GM23338 (cell line): ENCODE data around the gene TCEA2. TPM values are rescaled to one million over a fixed set of nuclear protein-coding genes. Genes with fewer than 3 reads are reported as not detected.

Source experiments
- ATAC-seq: fragments of 200-7000 bp; cut with Tn5 transposase; 3 replicates; pipeline ENCODE4 v1.9.1; 2020
- DNase-seq: peaks from one replicate; pipeline ENCODE4 v3.0.0-alpha.2; 2015; ENCODE audit warnings: low spot score
- H2AFZ ChIP-seq: fragments of 200-600 bp; sonication (generic); 2 replicates; pipeline ENCODE4 v1.8.0; 2016; ENCODE audit warnings: antibody characterized with exemption, mild to moderate bottlenecking, moderate library complexity
- H3F3A ChIP-seq: fragments of 200-600 bp; sonication (generic); replicated peaks from 2 replicates; pipeline ENCODE4 v1.8.0; 2017; ENCODE audit warnings: antibody characterized with exemption, mixed run types, low read depth
- H3K27ac ChIP-seq: fragments of 200-600 bp; sonication (generic); 2 replicates; pipeline ENCODE4 v1.6.1; 2016; ENCODE audit warnings: low read depth
- H3K27me3 ChIP-seq: fragments of 200-600 bp; sonication (generic); 2 replicates; pipeline ENCODE4 v1.8.0; 2016; ENCODE audit warnings: mild to moderate bottlenecking, mixed run types, moderate library complexity; ENCODE audit not compliant: insufficient read depth
- H3K36me3 ChIP-seq: fragments of 200-600 bp; sonication (generic); 2 replicates; pipeline ENCODE4 v1.8.0; 2016; ENCODE audit warnings: mild to moderate bottlenecking; ENCODE audit not compliant: insufficient read depth
- H3K4me1 ChIP-seq: fragments of 200-600 bp; sonication (generic); 2 replicates; pipeline ENCODE4 v1.8.0; 2016; ENCODE audit warnings: mild to moderate bottlenecking, moderate library complexity; ENCODE audit not compliant: insufficient read depth
- H3K4me2 ChIP-seq: fragments of 200-600 bp; sonication (generic); 2 replicates; pipeline ENCODE4 v1.7.1; 2017; ENCODE audit warnings: mixed run types
- H3K4me3 ChIP-seq: fragments of 200-600 bp; sonication (generic); 2 replicates; pipeline ENCODE4 v1.6.1; 2016; ENCODE audit warnings: mixed run types
- H3K79me2 ChIP-seq: fragments of 200-600 bp; sonication (generic); replicated peaks from 2 replicates; pipeline ENCODE4 v1.8.0; 2017; ENCODE audit warnings: mild to moderate bottlenecking; ENCODE audit not compliant: insufficient read depth
- H3K9me2 ChIP-seq: fragments of 200-600 bp; sonication (generic); 2 replicates; pipeline ENCODE4 v1.8.0; 2017; ENCODE audit not compliant: insufficient read depth
- H4K20me1 ChIP-seq: fragments of 200-600 bp; sonication (generic); replicated peaks from 2 replicates; pipeline ENCODE4 v1.8.0; 2017; ENCODE audit warnings: mild to moderate bottlenecking; ENCODE audit not compliant: insufficient read depth
- H3K27ac Mint-ChIP-seq: 2 replicates; pipeline ENCODE4 v1.8.0; 2020; ENCODE audit warnings: inconsistent platforms, mild to moderate bottlenecking, moderate library complexity, mixed read lengths
- H3K27me3 Mint-ChIP-seq: 3 replicates; pipeline ENCODE4 v1.8.0; 2022; ENCODE audit warnings: low read depth, mild to moderate bottlenecking, moderate library complexity, mixed read lengths, inconsistent platforms; ENCODE audit not compliant: insufficient read depth, poor library complexity
- H3K36me3 Mint-ChIP-seq: 3 replicates; pipeline ENCODE4 v1.8.0; 2021; ENCODE audit warnings: low read depth, mild to moderate bottlenecking, inconsistent platforms, moderate library complexity, mixed read lengths
- H3K4me1 Mint-ChIP-seq: 3 replicates; pipeline ENCODE4 v1.8.0; 2020; ENCODE audit warnings: mild to moderate bottlenecking, inconsistent platforms, mixed read lengths
- H3K4me3 Mint-ChIP-seq: 3 replicates; pipeline ENCODE4 v1.8.0; 2021; ENCODE audit warnings: moderate library complexity, mild to moderate bottlenecking, inconsistent platforms, mixed read lengths
- H3K9me3 Mint-ChIP-seq: 3 replicates; pipeline ENCODE4 v1.8.0; 2020; ENCODE audit warnings: moderate library complexity, mild to moderate bottlenecking, inconsistent platforms, mixed read lengths
- CREB1 ChIP-seq: fragments of 250-450 bp; sonication (Bioruptor Pico); IDR thresholded peaks from 2 replicates; pipeline ENCODE4 v1.5.0; 2020; ENCODE audit warnings: low read depth, mild to moderate bottlenecking, moderate library complexity
- CTCF ChIP-seq, 2 experiments: fragments of 200-600 bp in 1 of 2; sonication (generic) in 1 of 2; conservative IDR thresholded peaks; 2 replicates each; pipeline versions ENCODE4 v1.5.1 to v1.6.1; 2016 to 2017; ENCODE audit warnings: antibody characterized with exemption in 2 of 2, low read depth in 2 of 2, mild to moderate bottlenecking in 2 of 2, moderate library complexity in 1 of 2
- EZH2phosphoT487 ChIP-seq: fragments of 200-600 bp; sonication (generic); IDR thresholded peaks from one replicate; pipeline ENCODE4 v1.8.1; 2018; ENCODE audit warnings: antibody characterized with exemption; ENCODE audit not compliant: unreplicated experiment
- JUNB ChIP-seq: IDR thresholded peaks from one replicate; pipeline ENCODE4 v1.6.1; 2016; ENCODE audit warnings: antibody characterized with exemption; ENCODE audit not compliant: unreplicated experiment
- REST ChIP-seq: IDR thresholded peaks from one replicate; pipeline ENCODE4 v1.6.1; 2018; ENCODE audit warnings: antibody characterized with exemption; ENCODE audit not compliant: unreplicated experiment
- ZNF114 ChIP-seq: fragments of 250-450 bp; sonication (Bioruptor Pico); IDR thresholded peaks from 2 replicates; pipeline ENCODE4 v1.5.0; 2020; ENCODE audit warnings: mild to moderate bottlenecking, moderate library complexity
- ZNF331 ChIP-seq: fragments of 250-450 bp; sonication (Bioruptor Pico); IDR thresholded peaks from 2 replicates; pipeline ENCODE4 v1.5.0; 2020; ENCODE audit warnings: low read depth, mild to moderate bottlenecking, moderate library complexity
- ZNF462 ChIP-seq: fragments of 250-450 bp; sonication (Bioruptor Pico); IDR thresholded peaks from 2 replicates; pipeline ENCODE4 v1.5.0; 2020; ENCODE audit warnings: mild to moderate bottlenecking, moderate library complexity
- polyA plus RNA-seq: library from polyadenylated mRNA; unstranded; fragments of >200 nt; fragmentation: Nextera tagmentation; extraction: Ambion mirVana; gene quantifications from 2 replicates; pipeline ENCODE4 v1.2.1, GENCODE V29; 2016
- total RNA-seq: library from RNA; depleted of rRNA; stranded (reverse); fragments of >200 nt; shearing (Covaris generic); gene quantifications from 2 replicates; pipeline ENCODE4 v1.2.3, GENCODE V29; 2014

The TCEA2 gene
- total and polyA plus RNA-seq, 2 experiments from 2014 or later = 21.0 to 54.4 TPM

DNA sequence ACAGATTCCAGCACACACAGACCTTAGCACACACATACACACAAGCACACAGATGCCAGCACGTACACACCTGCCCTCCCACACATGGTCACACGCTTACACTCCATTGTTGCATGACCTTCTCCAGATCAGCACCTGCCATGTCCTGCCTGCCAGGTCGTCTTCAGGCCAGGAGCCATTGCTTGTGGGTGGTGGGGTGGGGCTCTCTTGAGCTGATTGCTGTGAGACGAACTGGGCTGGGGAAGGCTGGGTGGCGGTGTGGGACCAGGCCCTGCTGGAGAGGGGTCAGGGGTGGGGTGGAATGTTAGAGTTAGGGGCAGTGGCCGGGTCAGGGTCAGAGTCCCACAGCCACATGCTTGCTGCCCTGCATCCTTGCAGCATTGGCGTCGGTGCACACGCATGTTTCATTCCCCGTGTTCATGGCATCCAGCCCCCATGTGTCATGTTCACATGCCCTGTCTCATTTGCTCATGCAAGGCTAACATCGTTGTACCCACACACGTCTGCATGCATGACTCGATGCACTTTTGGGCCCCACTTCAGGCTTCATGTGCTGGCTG lies 50.9 kb downstream of the TCEA2 start:
- Histone ChIP-seq H3K79me2 (no peaks in the 10 kb centered on the region), H3K4me3 (no peak overlapping the region), H3K4me2 (no peak overlapping the region), H2AFZ (no peak overlapping the region), H3F3A (no peaks in the 10 kb centered on the region), H3K4me1 (no peaks in the 10 kb centered on the region), H4K20me1 (no peaks in the 10 kb centered on the region), H3K27ac (no peak overlapping the region), H3K9me2 (no peaks in the 10 kb centered on the region), H3K36me3 (no peaks in the 10 kb centered on the region), H3K27me3 (no peaks in the 10 kb centered on the region)
- no peak overlapping the region for H3K4me3 Mint-ChIP-seq
- ATAC-seq = no peak
- DNase-seq = peak; percentile 0
- no peak overlapping the region for H3K27ac Mint-ChIP-seq
- H3K9me3 Mint-ChIP-seq = no peaks in the 10 kb centered on the region
- H3K4me1 Mint-ChIP-seq = no peaks in the 10 kb centered on the region
- TF ChIP-seq REST (no peak), CREB1 (CRISPR knock-in tag) (no peak), JUNB (no peak), ZNF114 (no peak)
- peaks cover 4% of the 10 kb centered on the region for H3K27me3 Mint-ChIP-seq
- no peaks in the 10 kb centered on the region for H3K36me3 Mint-ChIP-seq

- Mint-ChIP-seq H3K36me3 (no peaks in the 10 kb centered on the region), H3K27me3 (peaks cover 7% of the 10 kb centered on the region), H3K27ac (no peak overlapping the region), H3K9me3 (no peaks in the 10 kb centered on the region), H3K4me3 (no peak overlapping the region), H3K4me1 (no peaks in the 10 kb centered on the region)
- H4K20me1 ChIP-seq = no peaks in the 10 kb centered on the region
- no peak overlapping the region for H2AFZ ChIP-seq
- no peak for ATAC-seq
- no peak overlapping the region for H3K4me2 ChIP-seq
- H3K79me2 ChIP-seq = no peaks in the 10 kb centered on the region
- no peaks in the 10 kb centered on the region for H3K27me3 ChIP-seq
- no peaks in the 10 kb centered on the region for H3K9me2 ChIP-seq
- H3K4me1 ChIP-seq = no peaks in the 10 kb centered on the region
- peak; percentile 0 for DNase-seq
- no peak overlapping the region for H3K27ac ChIP-seq
- no peak overlapping the region for H3K4me3 ChIP-seq
- no peaks in the 10 kb centered on the region for H3K36me3 ChIP-seq
- no peaks in the 10 kb centered on the region for H3F3A ChIP-seq
- TF ChIP-seq ZNF462 (CRISPR knock-in tag) (no peak), ZNF331 (CRISPR knock-in tag) (no peak), EZH2phosphoT487 (no peak), CTCF (conservative IDR thresholded peaks at IDR 0.05; ENCODE audit: low read depth in 2 of 2) (no peak), ZNF114 (no peak)
Measured at GRCh38 chr20:64114356-64114971, 51.5 kb downstream of the TCEA2 start.
